CD4-positive, alpha-beta T cell treated with Interleukin-4 for 4 hours (primary cell): ENCODE measurements around the gene RRAGC.
"Not testable (repeated sequence)": the region's sequence is repeated elsewhere in the genome, so short reads cannot be mapped to it uniquely, and the experiment has no call there.

ENCODE experiments used
- DNase-seq: peaks from one replicate; pipeline ENCODE4 v3.0.0-alpha.2; 2020

The RRAGC gene

GRCh38 chr1:38815903-38816627 is 43.5 kb downstream of the RRAGC start:
- DNase-seq = no peak

- DNase-seq = no peak
Observed at GRCh38 chr1:38814984-38815464, 44.5 kb downstream of the RRAGC start.

GRCh38 chr1:38814444-38814983 is 45.1 kb downstream of the RRAGC start:
- DNase-seq = no peak

- DNase-seq = no peak
Observed at GRCh38 chr1:38812981-38813380, 46.6 kb downstream of the RRAGC start.

GRCh38 chr1:38811466-38811865 is 48.1 kb downstream of the RRAGC start:
- not testable (repeated sequence) for DNase-seq

- DNase-seq = no peak
Observed at GRCh38 chr1:38806090-38806489, 53.5 kb downstream of the RRAGC start.

GRCh38 chr1:38805036-38805435 is 54.5 kb downstream of the RRAGC start:
- no peak for DNase-seq

GRCh38 chr1:38804062-38804886 is 55.3 kb downstream of the RRAGC start:
- DNase-seq = no peak

- no peak for DNase-seq
Observed at GRCh38 chr1:38803647-38804046, 55.9 kb downstream of the RRAGC start.

GRCh38 chr1:38800720-38801671 is 58.6 kb downstream of the RRAGC start:
- no peak for DNase-seq

- DNase-seq = no peak
Observed at GRCh38 chr1:38793299-38793698, 66.3 kb downstream of the RRAGC start.

- no peak for DNase-seq
Observed at GRCh38 chr1:38791892-38792291, 67.7 kb downstream of the RRAGC start.

GRCh38 chr1:38791164-38791515 is 68.4 kb downstream of the RRAGC start:
- DNase-seq = no peak

- no peak for DNase-seq
Observed at GRCh38 chr1:38790422-38791163, 69.0 kb downstream of the RRAGC start.

GRCh38 chr1:38789498-38790169 is 69.9 kb downstream of the RRAGC start:
- DNase-seq = no peak

- no peak for DNase-seq
Observed at GRCh38 chr1:38788341-38789336, 70.9 kb downstream of the RRAGC start.
